Inferior parietal cortex (tissue), 1 donor: ENCODE measurements around the gene C19orf12.

ENCODE experiments used
- DNase-seq: peaks from one replicate; pipeline ENCODE4 v3.0.0-alpha.2; 2016; ENCODE audit errors: extremely low spot score

The C19orf12 gene

GRCh38 chr19:29714953-29715700, at the start of gene C19orf12:
Gene C19orf12 (minus strand): TSS chr19:29715261. CDS start chr19:29708413, 6,848 bp downstream.
- peak; percentile 52 for DNase-seq

GRCh38 chr19:29764361-29764760, 49.3 kb upstream of the C19orf12 start:
- no peak for DNase-seq

- no peak for DNase-seq
These were observed 48.1 kb upstream of the C19orf12 start for GRCh38 chr19:29763196-29763595.

- no peak for DNase-seq
These were observed 46.6 kb upstream of the C19orf12 start for GRCh38 chr19:29761575-29762232.

- no peak for DNase-seq
These were observed 45.9 kb upstream of the C19orf12 start for GRCh38 chr19:29760752-29761502.

- no peak for DNase-seq
These were observed 44.3 kb upstream of the C19orf12 start for GRCh38 chr19:29759359-29759758.

GRCh38 chr19:29758863-29759262, 43.8 kb upstream of the C19orf12 start:
- no peak for DNase-seq

- DNase-seq = no peak
These were observed 42.5 kb upstream of the C19orf12 start for GRCh38 chr19:29757551-29757950.

GRCh38 chr19:29753934-29754305, 38.9 kb upstream of the C19orf12 start:
- DNase-seq = no peak

- DNase-seq = no peak
These were observed 38.3 kb upstream of the C19orf12 start for GRCh38 chr19:29753190-29753933.

- DNase-seq = no peak
These were observed 37.5 kb upstream of the C19orf12 start for GRCh38 chr19:29752450-29753025.

- no peak for DNase-seq
These were observed 36.9 kb upstream of the C19orf12 start for GRCh38 chr19:29751932-29752331.

- no peak for DNase-seq
These were observed 34.9 kb upstream of the C19orf12 start for GRCh38 chr19:29750001-29750400.

GRCh38 chr19:29748996-29749849, 34.2 kb upstream of the C19orf12 start:
- DNase-seq = no peak

- DNase-seq = no peak
These were observed 30.2 kb upstream of the C19orf12 start for GRCh38 chr19:29745253-29745652.

- DNase-seq = no peak
These were observed 28.6 kb upstream of the C19orf12 start for GRCh38 chr19:29743681-29744080.

GRCh38 chr19:29741776-29742175, 26.7 kb upstream of the C19orf12 start:
- no peak for DNase-seq

GRCh38 chr19:29741226-29741625, 26.2 kb upstream of the C19orf12 start:
- DNase-seq = no peak

GRCh38 chr19:29737461-29738000, 22.5 kb upstream of the C19orf12 start:
- DNase-seq = no peak

GRCh38 chr19:29735829-29736228, 20.8 kb upstream of the C19orf12 start:
- no peak for DNase-seq
